DND-41 (cell line): ENCODE measurements around the gene GNAO1.
"Not testable (repeated sequence)": the region's sequence is repeated elsewhere in the genome, so short reads cannot be mapped to it uniquely, and the experiment has no call there.

Experiments
- ATAC-seq: fragments of 200-7000 bp; cut with Tn5 transposase; 3 replicates; pipeline ENCODE4 v1.9.1; 2021; ENCODE audit warnings: low read depth; ENCODE audit not compliant: insufficient read depth
- DNase-seq: peaks from one replicate; pipeline ENCODE4 v3.0.0-alpha.2; 2020
- H2AFZ ChIP-seq: 2 replicates; pipeline ENCODE4 v1.6.0; 2012; ENCODE audit warnings: low read depth, low read length
- H3K27ac ChIP-seq: 2 replicates; pipeline ENCODE4 v1.5.1; 2012; ENCODE audit warnings: low read length, inconsistent platforms
- H3K27me3 ChIP-seq: fragments of 200-600 bp; sonication (generic); 2 replicates; pipeline ENCODE4 v1.6.0; 2012; ENCODE audit warnings: low read length, mild to moderate bottlenecking, inconsistent platforms; ENCODE audit not compliant: insufficient read depth, poor library complexity
- H3K36me3 ChIP-seq: 2 replicates; pipeline ENCODE4 v1.5.1; 2012; ENCODE audit warnings: low read length, inconsistent platforms; ENCODE audit not compliant: insufficient read depth
- H3K4me1 ChIP-seq: 2 replicates; pipeline ENCODE4 v1.5.1; 2012; ENCODE audit warnings: mild to moderate bottlenecking, low read length; ENCODE audit not compliant: insufficient read depth
- H3K4me2 ChIP-seq: 2 replicates; pipeline ENCODE4 v1.6.0; 2012; ENCODE audit warnings: mild to moderate bottlenecking, moderate library complexity, low read length, inconsistent platforms; ENCODE audit not compliant: insufficient read depth
- H3K4me3 ChIP-seq, 2 experiments: fragments of 200-600 bp in 1 of 2; shearing (Covaris generic) in 1 of 2; 2 replicates each; pipeline ENCODE4 v1.5.1; 2012 to 2016; ENCODE audit warnings: inconsistent platforms in 2 of 2, low read length in 2 of 2, mild to moderate bottlenecking in 2 of 2, low read depth in 1 of 2, moderate library complexity in 1 of 2
- H3K79me2 ChIP-seq: 2 replicates; pipeline ENCODE4 v1.6.0; 2012; ENCODE audit warnings: low read length, inconsistent platforms; ENCODE audit not compliant: insufficient read depth
- H3K9ac ChIP-seq: 2 replicates; pipeline ENCODE4 v1.6.0; 2012; ENCODE audit warnings: low read depth, mild to moderate bottlenecking, inconsistent platforms, low read length, moderate library complexity
- H3K9me3 ChIP-seq: 2 replicates; pipeline ENCODE4 v1.5.1; 2012; ENCODE audit warnings: low read length, moderate library complexity, mild to moderate bottlenecking, inconsistent platforms; ENCODE audit not compliant: insufficient read depth, severe bottlenecking
- H4K20me1 ChIP-seq: 2 replicates; pipeline ENCODE4 v1.6.0; 2012; ENCODE audit warnings: low read length; ENCODE audit not compliant: insufficient read depth
- CTCF ChIP-seq: IDR thresholded peaks from 2 replicates; pipeline ENCODE4 v1.5.1; 2012; ENCODE audit warnings: borderline replicate concordance, low read length, moderate library complexity, mild to moderate bottlenecking; ENCODE audit not compliant: poor library complexity, severe bottlenecking; ENCODE audit errors: extremely low read depth
- EZH2 ChIP-seq: IDR thresholded peaks from 3 replicates; pipeline ENCODE4 v1.6.1; 2012; ENCODE audit warnings: borderline replicate concordance, low read depth, mild to moderate bottlenecking, moderate library complexity, low read length, inconsistent platforms; ENCODE audit not compliant: severe bottlenecking

Gene GNAO1

GRCh38 chr16:56373003-56373402 is 181.7 kb downstream of the GNAO1 start:
- Histone ChIP-seq H4K20me1 (no peaks in the 10 kb centered on the region; the same call in 1 of the 2 replicates), H3K27ac (no peak overlapping the region), H3K27me3 (no peaks in the 10 kb centered on the region), H3K79me2 (peaks cover 7% of the 10 kb centered on the region; the same call in 1 of the 2 replicates), H3K36me3 (peaks cover 36% of the 10 kb centered on the region), H3K9me3 (no peaks in the 10 kb centered on the region), H3K4me3 (no peak overlapping the region), H2AFZ (no peak overlapping the region), H3K9ac (no peak overlapping the region), H3K4me2 (no peak overlapping the region), H3K4me1 (no peaks in the 10 kb centered on the region)
- TF ChIP-seq EZH2 (no peak), CTCF (no peak)
- ATAC-seq: no peak
- no peak for DNase-seq

GRCh38 chr16:56375792-56376191 is 184.5 kb downstream of the GNAO1 start:
- not testable (repeated sequence) for H3K27me3 ChIP-seq, DNase-seq, H4K20me1 ChIP-seq, H3K79me2 ChIP-seq, H3K4me2 ChIP-seq, H3K27ac ChIP-seq, H2AFZ ChIP-seq, H3K4me3 ChIP-seq, H3K4me1 ChIP-seq, ATAC-seq, H3K9me3 ChIP-seq, H3K9ac ChIP-seq
- peaks cover 36% of the 10 kb centered on the region for H3K36me3 ChIP-seq

GRCh38 chr16:56379044-56379443 is 187.8 kb downstream of the GNAO1 start:
- not testable (repeated sequence) for H3K4me2 ChIP-seq, H4K20me1 ChIP-seq, H3K4me3 ChIP-seq, H3K27ac ChIP-seq, H3K27me3 ChIP-seq, ATAC-seq, H3K79me2 ChIP-seq, H3K4me1 ChIP-seq, DNase-seq, H2AFZ ChIP-seq, H3K9ac ChIP-seq
- Histone ChIP-seq H3K36me3 (peaks cover 56% of the 10 kb centered on the region), H3K9me3 (peaks cover 12% of the 10 kb centered on the region)

GRCh38 chr16:56380778-56381485 is 189.6 kb downstream of the GNAO1 start:
- H3K4me2 ChIP-seq, H3K4me1 ChIP-seq, H3K4me3 ChIP-seq, H2AFZ ChIP-seq, ATAC-seq, H3K79me2 ChIP-seq, H3K27me3 ChIP-seq, DNase-seq, H4K20me1 ChIP-seq, H3K27ac ChIP-seq, H3K9ac ChIP-seq: not testable (repeated sequence)
- Histone ChIP-seq H3K9me3 (peaks cover 12% of the 10 kb centered on the region), H3K36me3 (peaks cover 69% of the 10 kb centered on the region)

GRCh38 chr16:56382459-56382858 is 191.2 kb downstream of the GNAO1 start:
- TF ChIP-seq CTCF (no peak), EZH2 (no peak)
- Histone ChIP-seq H3K9ac (no peak overlapping the region), H3K36me3 (peaks cover 84% of the 10 kb centered on the region), H2AFZ (no peak overlapping the region), H3K4me2 (no peak overlapping the region), H3K27me3 (no peaks in the 10 kb centered on the region), H4K20me1 (no peaks in the 10 kb centered on the region), H3K4me1 (no peaks in the 10 kb centered on the region), H3K79me2 (0 out of 2 replicates have a peak, but pooled peaks cover 2% of the 10 kb centered on the region), H3K9me3 (peaks cover 12% of the 10 kb centered on the region), H3K4me3 (no peak overlapping the region), H3K27ac (no peak overlapping the region)
- DNase-seq (no peak), ATAC-seq (no peak)
